IMR-90 (cell line): ENCODE results near the gene UBE2D4. TPM values are rescaled to one million over a fixed set of nuclear protein-coding genes. Genes with fewer than 3 reads are reported as not detected.

ENCODE experiments used
- ATAC-seq: fragments of 200-7000 bp; cut with Tn5 transposase; 2 replicates; pipeline ENCODE4 v1.9.1; 2020; ENCODE audit warnings: low read depth, mild to moderate bottlenecking, moderate library complexity
- BruUV-seq: library from RNA; stranded (reverse); fragments of 400-500 nt; replicated peaks from 2 replicates; lab custom pipeline; 2021; lab: Mats Ljungman, UMichigan
- CTCF ChIA-PET: fragments of 300-600 bp; formaldehyde crosslinking; extraction: SDS; loops from one replicate; lab custom pipeline; 2021; ENCODE audit warnings: antibody characterized with exemption; lab: Yijun Ruan, JAX
- POLR2A ChIA-PET: fragments of 300-600 bp; sonication (Branson Sonifier 250); formaldehyde crosslinking; loops from one replicate; lab custom pipeline; 2022; ENCODE audit warnings: antibody characterized with exemption; ENCODE audit not compliant: unreplicated experiment; lab: Charles Lee
- DNase-seq: peaks from one replicate; pipeline ENCODE4 v3.0.0; 2013
- H2AFZ ChIP-seq: replicated peaks from 2 replicates; pipeline ENCODE3; 2013; ENCODE audit warnings: low read length, mild to moderate bottlenecking; ENCODE audit not compliant: poor library complexity
- H2AK5ac ChIP-seq: 2 replicates; pipeline ENCODE4 v1.6.1; 2013; ENCODE audit warnings: low read depth, low read length, inconsistent platforms
- H2AK9ac ChIP-seq: replicated peaks from 2 replicates; pipeline ENCODE3; 2013; ENCODE audit warnings: mild to moderate bottlenecking, low read depth, low read length, moderate library complexity; ENCODE audit not compliant: poor library complexity
- H2BK120ac ChIP-seq: 2 replicates; pipeline ENCODE4 v1.6.1; 2013; ENCODE audit warnings: low read depth, low read length, inconsistent platforms
- H2BK15ac ChIP-seq: 3 replicates; pipeline ENCODE4 v1.6.1; 2013; ENCODE audit warnings: low read depth, low read length, inconsistent platforms
- H2BK20ac ChIP-seq: 2 replicates; pipeline ENCODE4 v1.6.1; 2013; ENCODE audit warnings: low read depth, mild to moderate bottlenecking, inconsistent platforms, low read length, moderate library complexity
- H2BK5ac ChIP-seq: 2 replicates; pipeline ENCODE4 v1.6.1; 2013; ENCODE audit warnings: mild to moderate bottlenecking, low read depth, low read length, inconsistent platforms; ENCODE audit not compliant: poor library complexity, severe bottlenecking
- H3K14ac ChIP-seq: replicated peaks from 2 replicates; pipeline ENCODE4 v1.6.1; 2013; ENCODE audit warnings: low read depth, low read length, inconsistent platforms
- H3K18ac ChIP-seq: 2 replicates; pipeline ENCODE4 v1.6.1; 2013; ENCODE audit warnings: low read depth, low read length, control low read depth
- H3K23ac ChIP-seq: 2 replicates; pipeline ENCODE4 v1.6.1; 2013; ENCODE audit warnings: low read depth, low read length, inconsistent platforms
- H3K27ac ChIP-seq: 2 replicates; pipeline ENCODE4 v1.5.1; 2013; ENCODE audit warnings: mild to moderate bottlenecking, control low read depth, low read length; ENCODE audit not compliant: insufficient read depth
- H3K27me3 ChIP-seq: 2 replicates; pipeline ENCODE4 v1.6.1; 2013; ENCODE audit warnings: low read length; ENCODE audit not compliant: control insufficient read depth, insufficient read depth
- H3K36me3 ChIP-seq: 2 replicates; pipeline ENCODE4 v1.6.1; 2013; ENCODE audit warnings: low read length, mixed read lengths; ENCODE audit not compliant: control insufficient read depth, insufficient read depth
- H3K4ac ChIP-seq: 2 replicates; pipeline ENCODE4 v1.6.1; 2013; ENCODE audit warnings: low read depth, low read length, inconsistent platforms
- H3K4me1 ChIP-seq: 2 replicates; pipeline ENCODE4 v1.6.1; 2013; ENCODE audit warnings: low read length, mixed read lengths; ENCODE audit not compliant: control insufficient read depth, insufficient read depth
- H3K4me2 ChIP-seq: 2 replicates; pipeline ENCODE4 v1.6.1; 2013; ENCODE audit warnings: low read depth, mild to moderate bottlenecking, control low read depth, low read length, moderate library complexity
- H3K4me3 ChIP-seq: 2 replicates; pipeline ENCODE4 v1.5.1; 2013; ENCODE audit warnings: low read depth, mild to moderate bottlenecking, control low read depth, low read length, moderate library complexity; ENCODE audit not compliant: insufficient read depth
- H3K56ac ChIP-seq: 2 replicates; pipeline ENCODE4 v1.6.1; 2013; ENCODE audit warnings: low read length, inconsistent platforms; ENCODE audit not compliant: insufficient read depth; ENCODE audit errors: extremely low read depth
- H3K79me1 ChIP-seq, 2 experiments: 2 replicates each; pipeline ENCODE4 v1.6.1; 2013; ENCODE audit warnings: low read length in 2 of 2, inconsistent platforms in 1 of 2, low read depth in 1 of 2
- H3K9ac ChIP-seq: 2 replicates; pipeline ENCODE4 v1.6.1; 2013; ENCODE audit warnings: low read depth, low read length, control low read depth
- H3K9me1 ChIP-seq: 2 replicates; pipeline ENCODE4 v1.6.1; 2013; ENCODE audit warnings: low read length, inconsistent platforms; ENCODE audit not compliant: insufficient read depth
- H3K9me3 ChIP-seq: 2 replicates; pipeline ENCODE4 v1.6.1; 2013; ENCODE audit warnings: low read length; ENCODE audit not compliant: control insufficient read depth, insufficient read depth
- H4K20me1 ChIP-seq: 2 replicates; pipeline ENCODE4 v1.6.1; 2013; ENCODE audit warnings: low read length, inconsistent platforms; ENCODE audit not compliant: insufficient read depth
- H4K5ac ChIP-seq: 2 replicates; pipeline ENCODE4 v1.6.1; 2013; ENCODE audit warnings: mild to moderate bottlenecking, low read depth, low read length, control low read depth
- H4K8ac ChIP-seq, 2 experiments: 2 replicates each; pipeline ENCODE4 v1.6.1; 2013; ENCODE audit warnings: low read depth in 2 of 2, low read length in 2 of 2, control low read depth in 1 of 2, inconsistent platforms in 1 of 2
- H4K91ac ChIP-seq: 2 replicates; pipeline ENCODE4 v1.6.1; 2013; ENCODE audit warnings: low read depth, low read length, inconsistent platforms; ENCODE audit not compliant: insufficient read depth
- BHLHE40 ChIP-seq: fragments of 150-350 bp; IDR thresholded peaks from 2 replicates; pipeline ENCODE4 v1.6.1; 2016; ENCODE audit warnings: mild to moderate bottlenecking, low read depth, low read length
- CEBPB ChIP-seq: IDR thresholded peaks from 2 replicates; pipeline ENCODE4 v1.6.1; 2012; ENCODE audit warnings: low read depth, low read length, improper control_type of control experiment
- CHD1 ChIP-seq: IDR thresholded peaks from 2 replicates; pipeline ENCODE4 v1.6.1; 2012; ENCODE audit warnings: low read depth, low read length, improper control_type of control experiment
- FOS ChIP-seq: fragments of 150-350 bp; IDR thresholded peaks from 2 replicates; pipeline ENCODE4 v1.6.1; 2016; ENCODE audit warnings: low read depth, low read length
- MAFK ChIP-seq: IDR thresholded peaks from 2 replicates; pipeline ENCODE4 v1.6.1; 2012; ENCODE audit warnings: low read depth, low read length, improper control_type of control experiment
- MAZ ChIP-seq: IDR thresholded peaks from 2 replicates; pipeline ENCODE4 v1.6.1; 2012; ENCODE audit warnings: low read depth, mild to moderate bottlenecking, low read length, improper control_type of control experiment, moderate library complexity, borderline replicate concordance
- MXI1 ChIP-seq: IDR thresholded peaks from 2 replicates; pipeline ENCODE4 v1.6.1; 2012; ENCODE audit warnings: low read depth, mild to moderate bottlenecking, low read length, moderate library complexity, borderline replicate concordance
- NFE2L2 ChIP-seq: fragments of 150-350 bp; IDR thresholded peaks from 2 replicates; pipeline ENCODE4 v1.6.1; 2016; ENCODE audit warnings: low read depth, mild to moderate bottlenecking, low read length
- POLR2A ChIP-seq: IDR thresholded peaks from 2 replicates; pipeline ENCODE4 v1.6.1; 2012; ENCODE audit warnings: mild to moderate bottlenecking, low read depth, low read length
- RAD21 ChIP-seq: IDR thresholded peaks from 2 replicates; pipeline ENCODE4 v1.6.1; 2012; ENCODE audit warnings: low read length, improper control_type of control experiment
- RCOR1 ChIP-seq: IDR thresholded peaks from 2 replicates; pipeline ENCODE4 v1.6.1; 2012; ENCODE audit warnings: mild to moderate bottlenecking, low read length, improper control_type of control experiment; ENCODE audit not compliant: insufficient replicate concordance
- RFX5 ChIP-seq: IDR thresholded peaks from 2 replicates; pipeline ENCODE4 v1.8.0; 2012; ENCODE audit warnings: low read depth, mild to moderate bottlenecking, low read length, moderate library complexity
- SMC3 ChIP-seq: fragments of 150-350 bp; IDR thresholded peaks from 2 replicates; pipeline ENCODE4 v1.6.1; 2016; ENCODE audit warnings: low read depth, mild to moderate bottlenecking, antibody characterized with exemption, low read length, moderate library complexity
- WGBS, 2 experiments: methylation state at CpG; one replicate each; pipeline versions ENCODE4 v1.1.5 to v1.1.7; 2013; ENCODE audit warnings: missing lambda C conversion rate in 2 of 2; ENCODE audit not compliant: insufficient read length in 1 of 2; ENCODE audit errors: extremely low coverage in 2 of 2; 5-methylcytosine and 5-hydroxymethylcytosine counted together
- dilution Hi-C: fragments of 300-500 bp; cut with HindIII; formaldehyde crosslinking; loops from one replicate; pipeline ENCODE4 v1.14.3; 2018; ENCODE audit warnings: low sequenced_read_pairs; ENCODE audit not compliant: unreplicated experiment
- in situ Hi-C: fragments of 300-500 bp; cut with MboI; formaldehyde crosslinking; loops from 3 replicates; pipeline ENCODE4 v1.14.3; 2019; ENCODE audit warnings: low sequenced_read_pairs, inconsistent platforms, mixed read lengths
- intact Hi-C: fragments of 100-400 bp; cut with micrococcal nuclease; formaldehyde crosslinking; loops from 2 replicates; pipeline ENCODE4 v1.10.0; 2022
- polyA plus RNA-seq, 3 experiments: library from polyadenylated mRNA; depleted of rRNA; stranded (reverse); fragments of >200 nt; gene quantifications; 2 replicates each; pipeline ENCODE4 v1.2.3, GENCODE V29; 2012; ENCODE audit warnings: low replicate concordance in 1 of 3
- total RNA-seq: library from RNA; depleted of rRNA; stranded (reverse); fragments of >200 nt; gene quantifications from 2 replicates; pipeline ENCODE4 v1.2.3, GENCODE V29; 2012
- TF ChIP-seq, protein P1 (sequence below): fragments of 150-350 bp; IDR thresholded peaks from 2 replicates; pipeline ENCODE4 v1.6.1; 2016; ENCODE audit warnings: low read depth, mild to moderate bottlenecking, low read length, moderate library complexity, borderline replicate concordance
- TF ChIP-seq, protein P2 (sequence below): fragments of 150-350 bp; IDR thresholded peaks from 2 replicates; pipeline ENCODE4 v1.6.1; 2017; ENCODE audit warnings: mild to moderate bottlenecking, antibody characterized with exemption, low read length, low read depth
- TF ChIP-seq, protein P3 (sequence below): conservative IDR thresholded peaks from 2 replicates; pipeline ENCODE4 v1.5.1; 2012; ENCODE audit warnings: mild to moderate bottlenecking, low read depth, low read length, improper control_type of control experiment

UBE2D4 gene
- total and polyA plus RNA-seq, 2 of the 4 experiments (the other 2 are of a cell fraction) = 9.7 to 10.5 TPM

DNA sequence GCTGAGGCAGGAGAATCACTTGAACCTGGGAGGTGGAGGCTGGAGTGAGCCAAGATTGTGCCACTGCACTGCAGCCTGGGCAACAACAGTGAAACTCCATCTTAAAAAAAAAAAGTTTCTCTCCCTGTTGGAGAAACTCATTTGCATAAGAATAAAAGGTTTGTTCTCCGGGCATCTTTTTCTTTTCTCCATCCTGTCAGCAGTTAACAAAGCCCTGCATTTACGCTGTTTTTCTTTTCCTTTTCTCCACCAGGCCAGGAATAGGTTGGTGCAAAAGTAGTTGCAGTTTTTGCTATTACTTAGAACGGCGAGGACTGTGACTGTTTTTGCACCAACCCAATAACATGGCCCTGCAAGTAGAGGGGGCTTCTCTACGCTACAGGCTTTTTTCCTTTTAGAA is 10.3 kb upstream of the UBE2D4 start:
- Histone ChIP-seq H2BK5ac (no peak overlapping the region), H4K91ac (no peak overlapping the region), H3K4me2 (no peak overlapping the region), H2AK9ac (no peak overlapping the region), H3K14ac (no peak overlapping the region), H2AFZ (no peak overlapping the region), H3K9ac (no peak overlapping the region), H2BK120ac (no peak overlapping the region), H4K5ac (no peak overlapping the region), H4K8ac (no peak overlapping the region), H4K20me1 (no peaks in the 10 kb centered on the region), H3K79me1 (no peaks in the 10 kb centered on the region), H3K27ac (no peak overlapping the region), H2BK15ac (no peak overlapping the region), H3K9me1 (no peaks in the 10 kb centered on the region), H3K4me1 (no peaks in the 10 kb centered on the region), H3K18ac (no peak overlapping the region), H2BK20ac (no peak overlapping the region), H2AK5ac (no peak overlapping the region), H3K27me3 (no peaks in the 10 kb centered on the region; the same call in 1 of the 2 replicates), H3K36me3 (no peaks in the 10 kb centered on the region), H3K4ac (no peak overlapping the region), H3K4me3 (no peak overlapping the region), H3K9me3 (no peaks in the 10 kb centered on the region), H3K23ac (no peak overlapping the region), H3K56ac (no peak overlapping the region)
- no peak for TF ChIP-seq MAFK
- TF ChIP-seq BHLHE40 = no peak
- TF ChIP-seq, protein P1, sequence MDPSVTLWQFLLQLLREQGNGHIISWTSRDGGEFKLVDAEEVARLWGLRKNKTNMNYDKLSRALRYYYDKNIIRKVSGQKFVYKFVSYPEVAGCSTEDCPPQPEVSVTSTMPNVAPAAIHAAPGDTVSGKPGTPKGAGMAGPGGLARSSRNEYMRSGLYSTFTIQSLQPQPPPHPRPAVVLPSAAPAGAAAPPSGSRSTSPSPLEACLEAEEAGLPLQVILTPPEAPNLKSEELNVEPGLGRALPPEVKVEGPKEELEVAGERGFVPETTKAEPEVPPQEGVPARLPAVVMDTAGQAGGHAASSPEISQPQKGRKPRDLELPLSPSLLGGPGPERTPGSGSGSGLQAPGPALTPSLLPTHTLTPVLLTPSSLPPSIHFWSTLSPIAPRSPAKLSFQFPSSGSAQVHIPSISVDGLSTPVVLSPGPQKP = no peak
- no peak for TF ChIP-seq FOS
- TF ChIP-seq MXI1 = no peak
- no peak for TF ChIP-seq POLR2A
- TF ChIP-seq CEBPB = no peak
- TF ChIP-seq RFX5 = no peak
- TF ChIP-seq SMC3 = no peak
- TF ChIP-seq, protein P2, sequence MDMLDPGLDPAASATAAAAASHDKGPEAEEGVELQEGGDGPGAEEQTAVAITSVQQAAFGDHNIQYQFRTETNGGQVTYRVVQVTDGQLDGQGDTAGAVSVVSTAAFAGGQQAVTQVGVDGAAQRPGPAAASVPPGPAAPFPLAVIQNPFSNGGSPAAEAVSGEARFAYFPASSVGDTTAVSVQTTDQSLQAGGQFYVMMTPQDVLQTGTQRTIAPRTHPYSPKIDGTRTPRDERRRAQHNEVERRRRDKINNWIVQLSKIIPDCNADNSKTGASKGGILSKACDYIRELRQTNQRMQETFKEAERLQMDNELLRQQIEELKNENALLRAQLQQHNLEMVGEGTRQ = no peak
- TF ChIP-seq RAD21 = no peak
- no peak for TF ChIP-seq MAZ
- no peak for TF ChIP-seq NFE2L2
- no peak for TF ChIP-seq RCOR1
- TF ChIP-seq CHD1 = no peak
- TF ChIP-seq, protein P3, sequence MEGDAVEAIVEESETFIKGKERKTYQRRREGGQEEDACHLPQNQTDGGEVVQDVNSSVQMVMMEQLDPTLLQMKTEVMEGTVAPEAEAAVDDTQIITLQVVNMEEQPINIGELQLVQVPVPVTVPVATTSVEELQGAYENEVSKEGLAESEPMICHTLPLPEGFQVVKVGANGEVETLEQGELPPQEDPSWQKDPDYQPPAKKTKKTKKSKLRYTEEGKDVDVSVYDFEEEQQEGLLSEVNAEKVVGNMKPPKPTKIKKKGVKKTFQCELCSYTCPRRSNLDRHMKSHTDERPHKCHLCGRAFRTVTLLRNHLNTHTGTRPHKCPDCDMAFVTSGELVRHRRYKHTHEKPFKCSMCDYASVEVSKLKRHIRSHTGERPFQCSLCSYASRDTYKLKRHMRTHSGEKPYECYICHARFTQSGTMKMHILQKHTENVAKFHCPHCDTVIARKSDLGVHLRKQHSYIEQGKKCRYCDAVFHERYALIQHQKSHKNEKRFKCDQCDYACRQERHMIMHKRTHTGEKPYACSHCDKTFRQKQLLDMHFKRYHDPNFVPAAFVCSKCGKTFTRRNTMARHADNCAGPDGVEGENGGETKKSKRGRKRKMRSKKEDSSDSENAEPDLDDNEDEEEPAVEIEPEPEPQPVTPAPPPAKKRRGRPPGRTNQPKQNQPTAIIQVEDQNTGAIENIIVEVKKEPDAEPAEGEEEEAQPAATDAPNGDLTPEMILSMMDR = no peak
- ATAC-seq = no peak
- WGBS, 2 experiments = no CpG with 5 or more reads among the region's 5 CpGs
- dilution Hi-C loops (no loop called here), intact Hi-C loops (no loop called here), in situ Hi-C loops (no loop called here)
- CTCF ChIA-PET = no interaction called here
- POLR2A ChIA-PET = no interaction called here
- BruUV-seq = no TSS peak
- no peak for DNase-seq
